GM21528 (cell line): ENCODE data around the gene RUVBL2.

Experiments used
- ATAC-seq: cut with Tn5 transposase; IDR thresholded peaks from one replicate; pipeline ENCODE4 v1.9.1; 2021; ENCODE audit warnings: mild to moderate bottlenecking, moderate library complexity; ENCODE audit not compliant: unreplicated experiment, low FRiP score

The RUVBL2 gene

DNA sequence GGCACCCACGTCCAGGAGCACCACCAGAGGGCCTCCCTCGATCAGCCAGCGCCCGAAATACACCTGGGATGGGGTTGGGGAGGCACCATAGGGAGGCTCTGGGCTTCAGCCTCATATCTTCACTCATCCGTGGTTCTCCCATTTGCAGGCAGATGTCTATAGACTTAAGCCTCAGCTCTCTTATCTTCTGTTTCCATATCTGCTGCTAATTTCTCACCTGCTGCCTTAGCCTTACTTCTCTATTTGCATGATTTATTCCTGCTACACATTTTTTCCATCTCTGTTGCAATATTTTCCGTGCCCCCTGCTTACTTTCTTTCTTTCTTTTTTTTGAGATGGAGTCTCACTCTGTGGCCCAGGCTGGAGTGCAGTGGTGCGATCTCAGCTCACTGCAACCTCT lies 6.4 kb upstream of the RUVBL2 start:
- ATAC-seq, result no peak

DNA sequence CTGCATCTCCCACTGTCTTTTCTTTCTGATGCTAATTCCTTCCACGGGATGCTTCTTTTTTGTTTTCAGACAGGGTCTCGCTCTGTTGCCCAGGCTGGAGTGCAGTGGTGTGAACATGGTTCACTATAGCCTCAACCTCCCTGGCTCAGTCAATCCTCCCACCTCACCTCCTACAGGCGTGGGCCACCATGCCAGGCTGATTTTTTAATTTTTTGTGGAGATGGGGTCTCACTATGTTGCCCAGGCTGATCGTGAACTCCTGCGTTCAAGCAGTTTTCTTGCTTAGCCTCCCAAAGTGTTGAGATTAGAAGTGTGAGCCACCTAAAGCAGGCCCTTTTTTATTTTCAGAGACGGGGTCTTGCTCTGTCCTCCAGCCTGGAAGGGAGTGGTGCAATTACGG lies 5.4 kb upstream of the RUVBL2 start:
- ATAC-seq, result no peak

DNA sequence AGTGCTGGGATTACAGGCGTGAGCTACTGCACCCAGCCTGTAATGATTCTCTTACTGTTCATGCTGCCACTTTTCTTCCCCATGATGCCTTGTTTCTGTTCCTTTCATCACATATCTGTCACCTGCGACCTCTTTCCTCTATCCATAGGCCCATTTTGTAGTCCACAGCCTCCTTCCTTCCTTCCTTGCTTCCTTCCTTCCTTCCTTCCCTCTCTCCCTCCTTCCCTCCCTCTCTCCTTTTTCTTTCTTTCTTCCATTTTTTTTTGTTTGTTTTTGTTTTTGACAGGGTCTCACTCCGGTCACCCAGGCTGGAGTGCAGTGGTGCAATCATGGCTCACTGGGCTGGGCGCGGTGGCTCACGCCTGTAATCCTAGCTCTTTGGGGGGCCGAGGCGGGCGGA lies 4.8 kb upstream of the RUVBL2 start:
- ATAC-seq, result no peak

DNA sequence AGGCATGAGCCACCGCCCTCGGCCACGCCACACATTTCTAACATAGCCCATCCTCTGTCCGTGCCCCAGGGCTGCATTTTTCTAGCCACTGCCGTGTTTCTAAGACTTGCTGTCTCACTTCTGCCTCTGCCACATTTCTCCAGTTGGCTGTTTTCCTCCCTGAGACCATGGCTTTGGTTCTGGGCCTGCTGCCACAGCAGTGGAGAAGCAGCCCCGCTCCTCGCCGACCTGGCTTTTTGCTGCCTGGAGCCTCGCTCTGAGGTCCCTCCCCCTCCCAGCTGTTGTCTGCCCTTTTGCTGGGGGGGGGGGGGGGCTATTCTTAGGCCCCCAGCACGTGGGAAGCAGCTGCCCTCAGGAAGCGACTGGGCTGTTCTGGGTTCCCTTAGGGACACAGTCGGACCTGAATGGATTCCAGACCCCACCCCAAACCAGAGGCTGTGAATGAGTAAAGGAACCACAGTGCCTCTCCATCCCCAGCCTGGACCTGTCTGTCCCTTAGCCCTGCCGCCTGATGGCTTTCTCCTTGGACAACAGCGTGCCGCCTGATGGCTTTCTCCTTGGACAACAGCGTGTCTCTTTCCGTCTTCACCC lies 3.9 kb upstream of the RUVBL2 start:
- ATAC-seq, result no peak

DNA sequence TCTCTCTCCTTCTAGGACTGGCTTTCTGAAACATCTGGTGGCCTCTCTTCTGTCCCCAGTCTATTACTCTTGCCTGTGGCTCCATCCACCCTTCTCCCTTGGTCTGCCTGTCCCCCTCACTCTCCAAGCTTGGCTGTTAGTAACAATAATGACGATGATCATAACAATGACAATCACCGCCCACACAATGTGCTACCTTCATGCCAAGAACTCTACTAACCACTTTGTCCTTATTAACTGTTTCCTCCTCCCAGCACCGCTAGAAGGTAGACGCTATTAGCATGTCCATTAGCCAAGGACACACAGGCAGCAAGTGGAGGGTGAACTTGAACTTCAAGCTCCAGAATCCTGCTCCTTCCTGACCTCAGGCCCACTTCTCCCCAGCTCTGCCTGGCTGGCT lies 3.3 kb upstream of the RUVBL2 start:
- no peak for ATAC-seq

DNA sequence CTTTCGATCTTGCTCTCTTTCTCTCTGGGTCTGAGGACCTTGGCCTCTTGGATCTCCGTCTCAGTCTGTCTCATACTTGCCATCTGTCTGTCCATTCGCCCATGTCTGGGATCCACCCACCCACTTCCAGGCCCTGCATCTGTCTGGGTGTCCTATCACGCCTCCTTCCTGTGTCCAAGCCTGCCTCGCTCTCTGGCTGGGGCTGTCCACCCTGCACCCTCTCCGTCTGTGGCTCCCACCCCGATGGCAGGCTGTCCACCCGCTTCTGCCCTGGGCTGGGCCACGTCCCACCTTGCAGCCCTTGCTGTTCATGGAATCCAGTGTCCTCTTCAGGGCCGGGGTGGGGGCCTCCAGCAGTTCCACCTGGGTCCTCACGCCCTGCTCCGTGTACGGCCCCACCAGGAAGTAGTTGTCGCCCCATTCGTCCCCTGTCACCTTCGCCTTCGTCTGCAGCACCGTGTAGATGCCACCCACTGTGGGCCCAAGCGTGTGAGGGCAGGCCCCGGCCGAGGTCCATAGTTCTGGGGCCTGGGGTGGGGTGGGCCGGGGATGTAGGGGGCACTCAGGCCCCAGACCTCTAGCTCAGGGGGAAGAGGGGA lies 2.6 kb upstream of the RUVBL2 start:
- no peak for ATAC-seq

DNA sequence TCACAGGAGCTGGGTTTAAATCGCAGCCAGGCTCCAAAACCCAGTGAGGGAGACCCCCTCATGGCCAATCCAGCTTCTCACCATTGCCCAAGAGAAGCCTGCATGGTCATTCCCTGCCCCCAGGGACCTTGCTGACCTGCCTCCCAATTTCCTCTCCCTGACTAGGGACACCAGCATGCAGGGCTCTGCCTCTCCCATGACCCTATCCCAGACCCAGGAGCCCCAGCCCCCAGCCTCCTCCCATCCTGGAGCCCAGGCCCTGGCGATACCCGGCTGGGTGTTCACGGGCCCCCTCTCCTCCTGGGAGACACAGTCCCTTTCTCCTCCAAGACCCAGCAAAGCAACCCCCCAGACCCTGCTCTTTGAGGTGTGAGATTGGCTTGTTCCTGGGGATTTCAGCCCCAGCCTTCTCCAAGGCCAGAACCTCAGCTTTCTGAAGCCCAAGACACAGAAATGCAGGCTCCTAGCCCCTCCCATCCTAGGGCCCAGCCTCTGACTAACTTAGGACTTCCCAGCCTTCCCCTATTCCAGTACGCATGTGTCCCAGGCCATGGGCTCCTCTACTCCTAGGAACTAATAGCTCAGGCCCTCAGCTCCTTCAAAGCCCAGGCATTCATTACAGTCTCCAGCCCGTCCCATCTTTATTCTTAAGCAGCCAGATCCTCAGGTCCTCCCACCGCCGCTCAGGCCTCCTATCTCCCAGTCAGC lies 1.7 kb upstream of the RUVBL2 start:
- ATAC-seq, result no peak

DNA sequence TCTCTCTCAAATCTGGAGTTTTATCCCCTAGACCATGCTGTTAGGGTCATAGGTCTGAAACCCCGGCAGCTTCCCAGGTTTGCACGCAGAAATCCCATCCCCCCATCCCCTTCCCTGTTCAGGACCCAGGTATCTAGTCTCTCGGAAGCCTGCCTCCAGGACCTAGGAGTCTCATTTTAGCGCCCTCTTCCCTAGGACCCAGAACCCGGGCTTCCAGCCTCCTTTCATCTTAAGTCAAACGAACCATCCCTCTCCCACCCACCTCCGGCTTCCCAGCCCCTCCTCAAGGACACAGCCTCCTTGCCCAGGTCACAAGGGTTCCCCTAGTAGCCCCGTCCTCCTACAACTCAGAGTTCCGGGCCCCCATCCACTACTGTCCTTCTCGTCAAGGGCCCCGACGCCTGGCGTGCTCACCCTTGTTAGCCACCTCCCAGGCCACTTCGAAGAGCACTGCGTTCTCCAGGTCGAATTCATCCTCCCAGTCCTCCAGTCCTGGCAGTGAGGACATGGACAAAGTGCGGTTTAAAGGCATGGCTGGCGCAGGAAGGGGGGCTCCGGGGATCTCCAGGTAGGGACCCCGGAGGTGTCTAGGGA lies 1.0 kb upstream of the RUVBL2 start:
- ATAC-seq, result peak; percentile 5

DNA sequence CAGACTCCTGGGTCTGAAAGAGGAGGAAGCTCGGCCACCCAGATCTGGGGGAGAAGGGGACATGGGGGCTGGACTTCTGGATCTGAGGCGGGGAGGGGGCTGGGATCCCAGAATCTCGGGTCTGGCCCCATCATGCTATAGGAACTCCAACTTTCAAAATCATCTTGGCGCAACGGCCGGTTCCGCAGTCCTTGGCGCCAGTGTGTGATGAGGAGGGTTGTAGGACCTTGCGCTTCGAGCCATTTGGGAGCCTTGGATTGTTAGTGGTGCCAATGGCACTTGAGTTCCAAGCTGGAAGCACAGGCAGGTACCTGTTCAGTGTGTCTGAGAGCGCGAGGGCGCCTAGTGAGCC lies 324 bp downstream of the RUVBL2 start:
- no peak for ATAC-seq

DNA sequence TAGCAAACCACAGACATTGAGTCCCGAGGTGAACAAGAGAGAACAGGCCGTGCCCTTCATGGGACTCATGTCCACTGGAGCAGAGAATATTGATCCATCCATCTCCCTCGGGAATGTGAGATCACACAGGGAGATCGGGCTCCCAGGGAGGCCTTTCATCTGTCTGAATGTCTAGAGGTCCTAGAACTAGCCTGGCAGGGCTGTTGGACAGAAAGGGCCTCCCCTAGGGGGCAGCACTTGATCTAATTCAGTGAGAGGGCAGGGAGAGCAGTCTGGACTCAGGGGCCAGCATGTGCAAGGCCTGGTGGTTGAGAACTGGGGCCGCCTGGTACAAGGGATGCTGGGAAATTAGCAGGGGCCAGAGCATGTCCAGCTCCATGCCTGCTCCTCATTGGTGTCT lies 4.3 kb downstream of the RUVBL2 start:
- no peak for ATAC-seq

DNA sequence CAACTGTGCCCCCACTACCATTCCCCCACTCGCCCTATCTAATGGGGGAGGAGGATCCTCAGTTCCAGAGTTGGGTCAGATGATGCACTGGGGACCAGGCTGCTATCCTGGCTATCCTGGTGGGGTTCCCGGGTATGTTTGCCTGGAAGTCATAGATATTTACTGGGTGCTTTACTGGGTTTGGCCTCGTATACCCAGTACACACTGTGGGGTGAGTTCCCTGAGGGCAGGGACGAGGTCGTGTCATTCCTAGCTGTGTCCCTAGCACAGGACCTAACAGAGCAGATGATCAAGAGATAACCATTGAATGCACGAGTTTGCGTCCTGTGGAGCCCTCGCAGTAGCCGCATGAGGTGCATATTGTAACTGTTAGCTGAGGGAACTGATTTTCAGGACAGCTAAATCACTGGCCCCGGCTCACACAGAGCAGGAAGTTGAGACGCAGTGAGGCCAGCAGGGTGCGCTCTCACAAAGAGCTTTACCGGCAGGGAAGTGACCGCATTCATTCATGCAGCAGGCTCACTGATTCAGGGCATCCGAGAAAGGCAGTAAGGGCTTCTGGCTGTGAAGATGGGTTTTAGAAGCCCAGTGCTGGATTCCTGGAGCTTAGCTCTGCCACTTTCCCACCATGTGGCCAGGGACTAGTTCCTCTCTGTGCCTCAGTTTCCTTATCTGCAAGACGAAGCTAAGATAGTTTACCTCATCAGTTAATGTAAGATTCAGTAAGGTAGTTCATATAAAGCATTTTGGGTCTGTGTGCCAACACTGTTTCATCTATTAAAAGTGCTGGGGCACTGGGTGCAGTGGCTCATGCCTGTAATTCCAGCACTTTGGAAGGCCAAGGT lies 6.0 kb downstream of the RUVBL2 start:
- ATAC-seq, result no peak

DNA sequence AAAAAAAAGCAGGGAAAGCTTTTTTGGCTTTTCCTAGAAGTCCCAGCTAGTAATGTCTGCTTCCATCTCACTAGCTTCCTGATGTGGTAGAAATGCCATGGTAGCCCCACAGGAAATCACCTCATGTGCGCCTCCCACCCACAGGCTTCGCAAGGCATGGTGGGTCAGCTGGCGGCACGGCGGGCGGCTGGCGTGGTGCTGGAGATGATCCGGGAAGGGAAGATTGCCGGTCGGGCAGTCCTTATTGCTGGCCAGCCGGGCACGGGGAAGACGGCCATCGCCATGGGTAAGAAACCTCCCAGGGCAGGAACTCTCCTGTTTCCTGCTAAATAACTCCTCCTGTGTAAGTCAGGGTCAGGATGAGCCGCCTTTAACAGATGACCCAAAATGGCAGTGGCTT lies 10.4 kb downstream of the RUVBL2 start:
- no peak for ATAC-seq

DNA sequence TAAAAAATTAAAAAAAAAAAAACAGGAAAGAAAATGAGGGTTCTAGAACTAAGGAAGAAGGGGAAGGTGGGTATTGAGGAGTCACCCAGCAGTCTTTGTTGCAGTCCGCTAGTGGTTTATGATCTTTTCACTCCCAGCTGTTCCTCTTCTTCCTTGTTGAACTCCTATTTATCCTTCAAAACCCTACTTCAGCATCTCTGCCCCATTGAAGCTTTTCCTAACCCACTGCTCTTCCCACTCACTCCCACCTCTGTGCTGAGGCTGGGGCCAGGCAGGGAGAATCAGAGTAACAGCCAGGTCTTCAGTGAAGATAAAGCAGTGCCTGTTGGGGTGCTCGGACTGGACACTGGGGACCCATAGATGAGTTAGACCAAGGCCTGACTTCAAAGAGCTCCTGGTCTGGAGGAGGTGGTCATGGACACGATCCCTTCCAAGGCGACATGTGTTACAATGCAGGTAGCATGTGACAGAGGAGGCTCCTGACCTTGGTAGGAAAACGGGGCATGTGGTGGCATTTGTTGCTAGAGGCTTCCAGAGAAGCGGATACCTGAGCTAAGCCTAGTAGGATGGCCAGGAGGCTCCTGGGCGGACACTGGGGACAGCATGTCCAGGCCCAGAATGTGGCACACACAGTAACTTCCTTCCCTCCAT lies 11.4 kb downstream of the RUVBL2 start:
- ATAC-seq, result no peak

DNA sequence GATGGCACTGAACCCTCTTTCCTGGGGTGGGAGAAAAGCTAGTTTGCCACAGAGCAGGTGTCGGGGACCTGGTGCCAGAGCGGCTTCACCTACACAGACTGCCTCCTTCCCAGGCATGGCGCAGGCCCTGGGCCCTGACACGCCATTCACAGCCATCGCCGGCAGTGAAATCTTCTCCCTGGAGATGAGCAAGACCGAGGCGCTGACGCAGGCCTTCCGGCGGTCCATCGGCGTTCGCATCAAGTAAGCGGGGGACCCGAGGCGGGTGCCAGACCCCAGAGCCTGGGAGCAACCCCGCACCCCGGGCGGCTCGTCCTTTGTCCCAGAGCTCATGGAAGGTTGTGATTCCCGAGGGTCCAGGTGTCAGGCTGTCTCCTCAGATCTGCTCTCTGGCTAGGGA lies 13.2 kb downstream of the RUVBL2 start:
- no peak for ATAC-seq

DNA sequence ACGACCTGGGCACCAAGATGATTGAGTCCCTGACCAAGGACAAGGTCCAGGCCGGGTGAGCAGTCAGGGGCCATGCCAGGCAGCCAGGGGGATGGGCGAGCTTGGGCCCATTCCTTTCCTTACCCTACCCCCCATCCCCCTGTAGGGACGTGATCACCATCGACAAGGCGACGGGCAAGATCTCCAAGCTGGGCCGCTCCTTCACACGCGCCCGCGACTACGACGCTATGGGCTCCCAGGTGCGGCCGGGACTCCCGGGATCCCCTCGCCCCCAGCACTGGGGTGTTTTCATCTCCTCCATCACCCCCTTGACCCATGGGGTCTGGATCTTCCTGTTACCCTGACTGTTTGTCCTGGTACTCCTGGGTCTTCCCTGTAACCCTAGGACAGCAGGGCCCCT lies 16.1 kb downstream of the RUVBL2 start:
- ATAC-seq, result no peak

DNA sequence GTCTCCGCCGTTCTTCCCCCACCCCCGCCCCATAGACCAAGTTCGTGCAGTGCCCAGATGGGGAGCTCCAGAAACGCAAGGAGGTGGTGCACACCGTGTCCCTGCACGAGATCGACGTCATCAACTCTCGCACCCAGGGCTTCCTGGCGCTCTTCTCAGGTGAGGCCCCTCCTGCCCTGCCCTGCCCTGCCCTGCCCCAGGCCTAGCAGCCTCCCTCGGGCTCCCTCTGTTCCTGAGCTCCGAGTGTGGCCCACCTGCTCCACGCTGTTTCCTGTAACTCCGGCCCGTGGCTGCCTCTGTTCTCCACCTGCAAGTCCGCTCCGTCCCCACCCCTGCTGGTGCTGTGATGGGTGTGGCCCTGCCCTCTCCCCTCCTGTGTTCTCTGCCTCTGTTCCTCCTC lies 16.8 kb downstream of the RUVBL2 start:
- ATAC-seq, result no peak

DNA sequence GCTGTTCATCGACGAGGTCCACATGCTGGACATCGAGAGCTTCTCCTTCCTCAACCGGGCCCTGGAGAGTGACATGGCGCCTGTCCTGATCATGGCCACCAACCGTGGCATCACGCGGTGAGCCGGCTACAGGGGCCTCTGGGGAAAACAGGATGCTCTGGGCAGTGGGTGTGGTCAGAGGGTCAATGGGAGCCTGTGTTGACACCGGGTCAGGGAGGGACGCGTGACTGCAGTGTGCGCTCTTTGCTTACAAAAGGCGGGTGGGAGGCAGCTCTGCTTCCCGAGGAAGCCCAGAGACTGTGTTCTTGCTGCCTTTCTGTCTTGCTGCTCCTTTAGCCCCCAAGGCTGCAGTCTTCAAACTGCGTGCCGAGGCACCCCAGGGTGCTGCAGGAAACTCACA lies 17.5 kb downstream of the RUVBL2 start:
- ATAC-seq, result no peak

DNA sequence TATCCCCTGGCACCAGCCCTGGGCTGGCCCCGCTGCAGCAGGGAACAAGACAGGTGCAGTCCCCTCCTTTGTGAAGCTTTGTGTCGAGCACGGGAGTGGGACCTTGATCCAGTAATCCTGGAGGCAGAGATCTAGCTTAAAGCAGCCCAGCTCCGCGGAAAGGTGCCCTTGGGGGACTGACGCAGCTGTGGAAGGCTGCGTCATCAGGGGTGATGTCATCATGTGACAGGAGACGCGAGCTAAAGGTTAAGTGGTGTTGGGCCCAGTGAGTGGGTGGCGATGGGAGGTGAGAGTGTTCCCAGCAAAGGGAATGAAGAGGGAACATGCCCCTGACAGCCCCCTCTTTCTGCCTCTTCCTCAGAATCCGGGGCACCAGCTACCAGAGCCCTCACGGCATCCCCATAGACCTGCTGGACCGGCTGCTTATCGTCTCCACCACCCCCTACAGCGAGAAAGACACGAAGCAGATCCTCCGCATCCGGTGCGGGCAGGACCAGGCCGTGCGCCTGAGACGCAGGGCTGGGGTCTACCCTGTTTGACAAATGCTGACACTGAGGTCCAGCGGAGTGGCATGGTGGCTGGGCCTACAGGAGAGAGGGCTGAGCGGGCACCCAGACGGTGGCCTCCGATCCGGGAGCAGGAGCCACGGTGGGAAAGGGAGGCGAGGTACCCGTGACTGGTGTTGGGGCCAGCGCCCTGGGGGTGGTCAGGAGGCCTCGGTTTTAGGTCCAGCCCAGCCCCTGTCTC lies 20.6 kb downstream of the RUVBL2 start:
- ATAC-seq, result no peak

DNA sequence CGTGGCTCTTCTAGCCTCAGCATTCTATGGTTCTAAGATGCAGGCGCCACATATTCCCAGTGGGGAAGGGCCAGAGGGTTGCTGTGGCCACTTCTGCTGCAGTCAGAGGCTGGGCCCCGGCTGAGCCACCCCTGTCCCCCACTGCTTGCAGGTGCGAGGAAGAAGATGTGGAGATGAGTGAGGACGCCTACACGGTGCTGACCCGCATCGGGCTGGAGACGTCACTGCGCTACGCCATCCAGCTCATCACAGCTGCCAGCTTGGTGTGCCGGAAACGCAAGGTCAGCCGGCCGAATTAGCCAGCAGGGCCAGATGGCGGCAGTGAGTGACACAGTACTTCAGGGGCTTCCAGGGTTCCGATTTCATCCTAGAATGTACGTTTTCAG lies 21.2 kb downstream of the RUVBL2 start:
- ATAC-seq, result no peak
